GM12865 (cell line): Measurements from ENCODE around the gene CTNND2.

Experiments used
- DNase-seq: peaks from one replicate; pipeline ENCODE4 v3.0.0; 2010; ENCODE audit warnings: low read depth
- H3K4me3 ChIP-seq: 2 replicates; pipeline ENCODE4 v1.5.1; 2011; ENCODE audit warnings: mild to moderate bottlenecking, low read depth, low read length, control low read depth
- TF ChIP-seq, protein P1 (sequence below): IDR thresholded peaks from 2 replicates; pipeline ENCODE4 v1.5.1; 2011; ENCODE audit warnings: low read length, control low read depth, low read depth, inconsistent platforms; ENCODE audit not compliant: insufficient read depth; ENCODE audit errors: missing control alignments

The CTNND2 gene

DNA sequence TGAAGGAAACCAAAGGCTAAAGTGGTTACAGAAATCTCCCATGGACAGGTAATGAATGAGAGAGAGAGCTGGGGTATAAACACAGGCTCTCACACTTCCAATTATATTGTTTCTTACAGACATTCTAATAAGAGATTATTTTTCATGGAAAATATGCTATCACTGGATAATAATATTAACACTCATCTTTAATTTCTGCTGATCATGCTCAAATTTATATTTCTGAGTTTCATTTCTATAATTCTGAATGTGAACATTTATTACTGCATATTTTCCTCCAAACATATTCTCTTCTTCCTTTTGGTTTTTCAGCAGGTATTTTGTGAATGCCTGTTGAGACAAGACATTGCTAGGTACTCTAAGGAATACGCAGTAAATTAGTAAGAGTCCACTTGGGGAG lies 733.0 kb downstream of the CTNND2 start:
- DNase-seq = no peak
- TF ChIP-seq, protein P1, sequence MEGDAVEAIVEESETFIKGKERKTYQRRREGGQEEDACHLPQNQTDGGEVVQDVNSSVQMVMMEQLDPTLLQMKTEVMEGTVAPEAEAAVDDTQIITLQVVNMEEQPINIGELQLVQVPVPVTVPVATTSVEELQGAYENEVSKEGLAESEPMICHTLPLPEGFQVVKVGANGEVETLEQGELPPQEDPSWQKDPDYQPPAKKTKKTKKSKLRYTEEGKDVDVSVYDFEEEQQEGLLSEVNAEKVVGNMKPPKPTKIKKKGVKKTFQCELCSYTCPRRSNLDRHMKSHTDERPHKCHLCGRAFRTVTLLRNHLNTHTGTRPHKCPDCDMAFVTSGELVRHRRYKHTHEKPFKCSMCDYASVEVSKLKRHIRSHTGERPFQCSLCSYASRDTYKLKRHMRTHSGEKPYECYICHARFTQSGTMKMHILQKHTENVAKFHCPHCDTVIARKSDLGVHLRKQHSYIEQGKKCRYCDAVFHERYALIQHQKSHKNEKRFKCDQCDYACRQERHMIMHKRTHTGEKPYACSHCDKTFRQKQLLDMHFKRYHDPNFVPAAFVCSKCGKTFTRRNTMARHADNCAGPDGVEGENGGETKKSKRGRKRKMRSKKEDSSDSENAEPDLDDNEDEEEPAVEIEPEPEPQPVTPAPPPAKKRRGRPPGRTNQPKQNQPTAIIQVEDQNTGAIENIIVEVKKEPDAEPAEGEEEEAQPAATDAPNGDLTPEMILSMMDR = no peak
- H3K4me3 ChIP-seq = no peak overlapping the region

DNA sequence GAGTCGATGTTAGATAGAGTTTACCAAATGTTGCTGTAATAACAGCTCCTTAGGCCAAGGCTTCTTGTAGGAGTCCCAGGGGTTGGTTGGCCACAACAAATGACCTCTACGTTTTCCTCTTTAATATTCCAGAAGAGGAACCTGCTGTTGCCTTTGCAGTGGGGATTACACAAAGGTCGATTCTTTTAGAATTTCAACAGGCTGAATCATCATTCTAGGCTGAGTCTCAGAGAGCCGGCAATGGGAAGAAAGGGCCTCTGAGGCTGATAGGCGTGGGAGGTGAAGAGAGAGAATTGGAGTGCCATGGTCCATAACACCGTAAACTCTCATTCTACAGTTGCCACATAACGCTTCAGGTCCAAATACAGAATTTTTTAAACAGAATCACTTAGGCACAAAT lies 737.3 kb downstream of the CTNND2 start:
- TF ChIP-seq, protein P1 = no peak
- no peak for DNase-seq
- H3K4me3 ChIP-seq = no peak overlapping the region

DNA sequence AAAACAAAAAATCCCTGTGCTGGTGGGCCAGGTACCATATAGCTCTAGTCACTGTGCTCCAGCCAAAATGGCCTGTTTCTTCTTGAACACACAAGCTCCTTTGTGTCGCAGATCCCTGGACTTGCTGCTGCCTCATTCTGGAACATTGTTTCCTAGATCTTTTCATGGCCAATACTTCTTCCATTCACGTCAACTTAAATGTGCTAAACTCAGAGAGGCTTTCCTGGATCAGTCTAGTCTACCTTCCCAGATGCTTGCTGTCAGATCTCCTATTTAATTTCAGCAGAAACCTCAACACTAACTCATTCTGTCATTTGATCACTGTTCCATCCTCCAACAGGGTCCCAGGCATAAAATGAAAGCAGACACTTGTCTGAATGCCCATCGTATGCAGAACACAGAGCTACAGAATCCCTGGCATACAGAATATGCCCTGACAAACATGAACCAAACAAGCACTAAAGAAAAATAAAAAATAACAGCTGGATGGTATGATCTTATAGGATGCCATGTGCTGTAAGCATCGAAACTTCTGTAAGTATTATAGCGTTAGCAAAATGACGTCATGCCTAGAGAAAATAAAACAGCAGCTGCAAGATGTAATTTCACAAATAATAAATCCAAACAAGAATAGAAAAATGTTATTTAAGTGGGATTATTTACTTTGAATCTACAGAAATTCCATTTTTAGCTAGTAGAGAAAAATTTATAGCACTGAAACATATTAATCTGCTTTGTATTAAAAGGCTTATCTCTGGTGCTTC lies 739.5 kb downstream of the CTNND2 start:
- no peak overlapping the region for H3K4me3 ChIP-seq
- TF ChIP-seq, protein P1 = no peak
- no peak for DNase-seq

DNA sequence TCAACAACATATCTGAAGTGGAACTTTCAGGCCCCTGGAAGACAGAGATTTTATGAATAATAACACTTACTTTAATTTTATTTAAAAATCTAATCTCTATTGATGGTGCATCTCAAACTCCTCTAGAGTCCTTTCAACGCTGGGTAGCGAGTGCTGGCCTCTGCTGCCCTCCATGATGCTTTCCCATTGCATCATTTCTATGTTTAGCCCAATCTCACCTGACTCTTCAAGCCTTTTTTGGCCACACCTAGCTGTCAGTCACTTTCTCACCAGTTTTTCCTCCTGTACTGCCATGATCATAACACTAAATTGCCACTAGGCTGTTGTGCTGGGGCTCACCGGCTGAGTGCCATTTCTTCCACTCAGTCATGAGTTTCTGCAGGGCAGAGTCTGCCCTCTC lies 747.1 kb downstream of the CTNND2 start:
- H3K4me3 ChIP-seq = no peak overlapping the region
- DNase-seq = no peak
- TF ChIP-seq, protein P1 = no peak

DNA sequence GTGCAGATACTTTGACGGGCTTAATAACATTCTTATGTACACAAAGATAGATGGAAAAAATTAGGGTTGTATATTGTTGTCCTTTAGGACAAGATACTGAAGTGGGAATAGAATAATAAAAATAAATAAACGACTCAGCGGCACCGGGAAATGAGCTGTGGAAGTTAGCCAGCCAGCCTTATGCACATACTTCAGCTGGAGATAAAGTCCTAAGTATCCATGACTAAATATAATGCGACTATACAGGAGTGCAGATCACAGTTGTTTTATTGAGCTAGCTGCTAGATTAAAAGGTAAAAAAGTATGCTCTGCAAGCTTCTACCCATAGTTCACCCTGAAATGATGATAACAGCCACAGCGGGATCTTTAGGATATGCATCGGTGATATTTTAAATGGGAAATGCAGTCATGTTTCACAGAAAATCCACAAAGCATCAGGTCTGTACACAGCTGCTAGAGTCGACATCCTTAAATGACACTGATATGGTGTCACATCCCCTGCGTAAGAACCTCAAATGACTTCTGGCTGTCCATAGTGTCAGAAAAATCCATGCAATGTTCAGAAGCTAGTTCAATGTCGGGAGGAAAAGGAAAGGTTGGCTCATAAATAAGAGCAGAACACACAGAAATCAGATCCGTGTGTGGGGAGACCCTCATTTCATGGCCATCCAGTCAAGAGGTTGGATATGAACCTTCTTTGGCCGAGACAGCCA lies 750.4 kb downstream of the CTNND2 start:
- TF ChIP-seq, protein P1 = no peak

DNA sequence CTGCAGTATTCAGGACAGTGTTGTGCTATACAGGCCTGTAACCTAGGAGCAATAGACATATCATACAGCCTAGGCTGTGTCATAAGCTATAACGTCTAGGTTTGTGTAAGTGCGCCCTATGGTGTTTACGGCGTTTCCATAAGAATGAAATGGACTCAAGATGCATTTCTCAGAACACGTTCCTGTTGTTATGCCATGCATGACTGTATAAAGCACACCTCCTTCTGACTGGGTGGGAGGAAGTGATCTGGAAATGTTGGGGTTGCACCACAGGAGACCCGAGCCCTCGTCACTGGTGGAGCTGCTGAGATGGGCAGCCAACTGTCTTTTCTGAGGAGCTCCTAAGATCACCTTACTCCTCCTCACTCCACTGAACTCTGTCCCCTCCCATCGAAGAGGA lies 751.9 kb downstream of the CTNND2 start:
- H3K4me3 ChIP-seq = no peak overlapping the region
- TF ChIP-seq, protein P1 = no peak
- DNase-seq = no peak

More for the DNA sequence above, 750.4 kb downstream of the CTNND2 start:
- no peak overlapping the region for H3K4me3 ChIP-seq
- DNase-seq = no peak
